ENCODE measurements around the gene USF1.
A peak's percentile ranks its signal among the peaks of the same experiment; 100 is the strongest.
"Not testable (repeated sequence)": the region's sequence is repeated elsewhere in the genome, so short reads cannot be mapped to it uniquely, and the experiment has no call there.

USF1 gene

GRCh38 chr1:161071886-161072371, 26.2 kb upstream of the USF1 start:
- peak; percentile 66 for DNase-seq (ENCODE audit: low read depth)
- TF ChIP-seq CTCF (conservative IDR thresholded peaks at IDR 0.05; ENCODE audit: control insufficient read depth, insufficient read depth, low read depth, low read length) = peak; percentile 68
- no peak overlapping the region for H3K4me3 ChIP-seq (ENCODE audit: control insufficient read depth, low read depth, low read length)

- no peak for TF ChIP-seq CTCF (conservative IDR thresholded peaks at IDR 0.05; ENCODE audit: control insufficient read depth, insufficient read depth, low read depth, low read length)
- DNase-seq (ENCODE audit: low read depth) = no peak
- H3K4me3 ChIP-seq (ENCODE audit: control insufficient read depth, low read depth, low read length) = no peak overlapping the region
Measured at GRCh38 chr1:161070761-161071160, 25.0 kb upstream of the USF1 start.

DNA sequence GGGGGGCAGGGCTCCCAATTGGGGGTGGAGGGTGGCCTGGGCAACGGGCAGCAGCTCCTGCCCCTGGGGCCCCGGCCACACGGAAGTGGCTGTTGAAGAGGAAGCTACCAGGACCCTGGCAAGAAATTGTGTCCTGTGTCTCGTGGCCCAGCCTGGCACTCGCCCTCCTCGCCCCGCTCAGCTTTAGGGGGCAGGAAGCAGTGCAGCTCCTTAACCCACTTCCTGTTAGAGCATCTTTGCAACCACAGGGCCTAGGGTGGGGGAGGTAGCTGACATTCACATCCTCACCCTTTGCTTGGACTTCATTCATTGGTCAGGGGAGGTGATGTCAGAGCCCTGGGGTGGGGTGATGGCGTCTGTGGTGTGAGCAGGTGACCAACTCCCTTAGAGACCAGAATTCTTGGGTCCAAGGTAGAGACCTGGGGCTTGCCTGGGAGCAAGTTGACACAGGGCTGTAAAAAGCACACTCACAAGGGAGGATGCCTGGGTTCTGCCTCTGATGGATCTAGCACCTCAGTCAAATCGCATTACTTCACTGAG, 24.0 kb upstream of the USF1 start, which contains the start of gene ARHGAP30:
TSS of gene ARHGAP30 (minus strand) at position 161 of the 540 bp plus-strand sequence. CDS start 267 bp downstream, outside the sequence.
- H3K4me3 ChIP-seq (ENCODE audit: control insufficient read depth, low read depth, low read length) = no peak within 1 kb of the TSS
- no peak for TF ChIP-seq CTCF (conservative IDR thresholded peaks at IDR 0.05; ENCODE audit: control insufficient read depth, insufficient read depth, low read depth, low read length)
- DNase-seq (ENCODE audit: low read depth) = no peak

GRCh38 chr1:161069241-161069640, 23.5 kb upstream of the USF1 start:
- no peak overlapping the region for H3K4me3 ChIP-seq (ENCODE audit: control insufficient read depth, low read depth, low read length)
- TF ChIP-seq CTCF (conservative IDR thresholded peaks at IDR 0.05; ENCODE audit: control insufficient read depth, insufficient read depth, low read depth, low read length) = no peak
- no peak for DNase-seq (ENCODE audit: low read depth)

DNA sequence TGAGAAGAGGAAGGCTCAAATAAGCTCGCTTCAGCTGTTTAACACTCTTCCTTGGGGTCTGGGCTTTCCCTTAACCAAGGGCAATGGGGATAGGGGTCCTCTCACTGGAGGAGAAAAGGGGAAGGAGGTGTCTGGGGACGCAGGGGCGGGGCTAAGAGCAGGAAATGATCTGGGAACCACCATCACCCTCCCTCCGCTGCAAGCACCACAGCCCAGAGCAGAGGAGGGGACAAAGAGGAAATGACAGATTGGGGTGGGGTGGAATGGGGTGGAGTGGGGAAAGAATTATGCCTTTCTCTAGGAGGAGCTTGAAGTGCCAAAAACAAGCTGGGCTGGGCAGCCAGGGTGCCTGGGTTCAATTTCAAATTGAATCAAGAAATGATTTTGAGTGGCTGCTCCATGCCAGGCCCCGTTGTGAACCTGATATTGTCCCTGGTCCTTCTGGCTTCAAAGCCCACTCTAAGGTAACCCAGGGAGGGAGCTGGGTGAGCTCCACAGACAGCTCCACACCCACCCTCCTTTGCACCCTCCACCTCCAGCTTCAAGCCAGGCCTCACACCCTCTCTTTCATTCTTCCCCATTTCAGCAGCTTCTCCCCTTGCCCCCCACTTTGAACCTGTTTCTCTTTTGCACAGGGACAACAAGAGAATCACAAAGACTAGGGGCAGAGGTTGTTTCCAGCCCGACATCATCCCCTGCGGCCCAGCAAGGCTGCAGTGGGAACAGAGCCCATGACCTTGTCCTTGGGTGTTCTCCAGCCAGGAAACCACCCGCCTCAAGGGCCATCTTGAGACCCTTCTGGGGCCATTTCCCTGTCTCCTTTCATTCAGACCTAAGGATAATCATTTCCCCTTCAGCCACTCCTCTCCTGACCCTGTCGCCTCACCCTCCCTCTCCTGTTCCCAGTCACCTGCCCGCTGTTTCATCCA, 22.8 kb upstream of the USF1 start:
- DNase-seq (ENCODE audit: low read depth) = no peak
- H3K4me3 ChIP-seq (ENCODE audit: control insufficient read depth, low read depth, low read length) = no peak overlapping the region
- no peak for TF ChIP-seq CTCF (conservative IDR thresholded peaks at IDR 0.05; ENCODE audit: control insufficient read depth, insufficient read depth, low read depth, low read length)

DNA sequence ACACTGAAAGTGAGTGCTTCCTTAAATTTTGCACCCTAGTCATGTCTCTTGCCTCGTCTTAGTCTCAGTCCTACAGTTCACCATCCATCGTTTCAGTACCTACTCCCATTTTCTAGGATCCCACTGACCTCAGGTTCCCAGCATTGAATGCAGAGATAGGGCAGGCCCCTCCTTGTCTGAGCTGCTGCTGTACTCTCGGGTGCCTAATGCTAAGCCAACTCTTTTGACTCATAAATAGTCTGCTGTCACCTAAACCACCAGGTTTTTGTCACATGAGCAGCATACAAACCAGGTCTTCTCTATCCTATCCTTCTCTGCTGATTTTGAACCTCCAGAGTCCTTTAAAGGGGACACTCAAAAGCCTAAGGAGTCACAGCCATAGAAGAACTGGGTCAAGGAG, 20.9 kb upstream of the USF1 start:
- no peak overlapping the region for H3K4me3 ChIP-seq (ENCODE audit: control insufficient read depth, low read depth, low read length)
- DNase-seq (ENCODE audit: low read depth) = no peak
- no peak for TF ChIP-seq CTCF (conservative IDR thresholded peaks at IDR 0.05; ENCODE audit: control insufficient read depth, insufficient read depth, low read depth, low read length)

DNA sequence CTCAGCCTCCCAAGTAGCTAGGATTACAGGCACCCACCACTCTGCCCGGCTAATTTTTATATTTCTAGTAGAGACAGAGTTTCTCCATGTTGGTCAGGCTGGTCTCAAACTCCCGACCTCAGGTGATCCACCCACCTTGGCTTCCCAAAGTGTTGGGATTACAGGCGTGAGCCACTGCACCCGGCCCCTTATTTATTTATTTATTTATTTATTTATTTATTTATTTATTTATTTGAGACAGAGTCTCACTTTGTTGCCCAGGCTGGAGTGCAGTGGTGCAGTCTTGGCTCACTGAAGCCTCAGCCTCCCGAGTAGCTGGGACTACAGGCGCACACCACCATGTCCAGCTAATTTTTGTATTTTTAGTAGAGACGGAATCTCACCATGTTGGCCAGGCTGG, 19.9 kb upstream of the USF1 start:
- DNase-seq (ENCODE audit: low read depth); H3K4me3 ChIP-seq (ENCODE audit: control insufficient read depth, low read depth, low read length): not testable (repeated sequence)

DNA sequence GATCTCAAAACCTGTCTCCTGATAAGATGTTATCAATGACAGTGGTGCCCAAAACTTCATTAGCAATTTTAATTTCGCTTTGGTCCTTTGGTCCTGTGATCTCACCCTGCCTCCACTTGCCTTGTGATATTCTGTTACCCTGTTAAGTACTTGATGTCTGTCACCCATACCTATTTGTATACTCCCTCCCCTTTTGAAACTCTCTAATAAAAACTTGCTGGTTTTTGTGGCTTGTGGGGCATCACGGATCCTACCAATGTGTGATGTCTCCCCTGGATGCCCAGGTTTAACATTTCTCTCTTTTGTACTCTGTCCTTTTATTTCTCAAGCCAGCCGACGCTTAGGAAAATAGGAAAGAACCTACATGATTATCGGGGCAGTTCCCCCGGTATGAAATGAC, 18.2 kb upstream of the USF1 start:
- H3K4me3 ChIP-seq (ENCODE audit: control insufficient read depth, low read depth, low read length); DNase-seq (ENCODE audit: low read depth): not testable (repeated sequence)
